Measurements from ENCODE around the gene PLIN5.
A peak's percentile ranks its signal among the peaks of the same experiment; 100 is the strongest.
"Not testable (repeated sequence)": the region's sequence is repeated elsewhere in the genome, so short reads cannot be mapped to it uniquely, and the experiment has no call there.

The PLIN5 gene

DNA sequence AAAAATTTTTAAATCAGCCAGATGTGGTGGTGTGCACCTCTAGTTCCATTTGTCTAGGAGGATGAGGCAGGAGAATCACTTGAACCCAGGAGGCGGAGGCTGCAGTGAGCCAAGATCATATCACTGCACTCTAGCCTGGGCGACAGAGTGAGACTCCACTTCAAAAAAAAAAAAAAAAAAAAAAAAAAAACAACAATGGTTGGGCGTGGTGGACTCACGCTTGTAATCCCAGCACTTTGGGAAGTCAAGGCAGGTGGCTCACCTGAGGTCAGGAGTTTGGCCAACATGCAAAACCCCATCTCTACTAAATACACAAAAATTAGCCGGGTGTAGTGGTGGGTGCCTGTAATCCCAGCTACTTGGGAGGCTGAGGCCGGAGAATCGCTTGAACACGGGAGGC is 7.6 kb downstream of the PLIN5 start:
- H3K4me2 ChIP-seq (ENCODE audit: low read length); H3K27ac ChIP-seq (ENCODE audit: low read depth, low read length); H3K18ac ChIP-seq (ENCODE audit: low read length); DNase-seq; H3K79me2 ChIP-seq (ENCODE audit: control insufficient read depth, insufficient read depth, low read length); H2BK120ac ChIP-seq (ENCODE audit: low read depth, low read length); H3K4me1 ChIP-seq (ENCODE audit: control insufficient read depth, low read depth, low read length); H3K56ac ChIP-seq (ENCODE audit: low read length); H3K79me1 ChIP-seq (ENCODE audit: low read length); H2BK5ac ChIP-seq (ENCODE audit: low read length); H2BK15ac ChIP-seq (replicated peaks; ENCODE audit: low read depth); H3K9ac ChIP-seq (ENCODE audit: low read length); H3K27me3 ChIP-seq (ENCODE audit: insufficient read depth, low read length, poor library complexity); H3K4me3 ChIP-seq (ENCODE audit: low read length); H3K23ac ChIP-seq (ENCODE audit: low read length); H2AK5ac ChIP-seq (ENCODE audit: low read length); H3K36me3 ChIP-seq (ENCODE audit: control insufficient read depth, insufficient read depth, low read length); H3K4ac ChIP-seq (ENCODE audit: low read depth, low read length); H4K8ac ChIP-seq (ENCODE audit: low read depth, low read length); H4K5ac ChIP-seq (ENCODE audit: low read length): not testable (repeated sequence)
- WGBS (ENCODE audit: extremely low coverage, insufficient coverage, low lambda C conversion rate): no CpG with 5 or more reads among the region's 8 CpGs

DNA sequence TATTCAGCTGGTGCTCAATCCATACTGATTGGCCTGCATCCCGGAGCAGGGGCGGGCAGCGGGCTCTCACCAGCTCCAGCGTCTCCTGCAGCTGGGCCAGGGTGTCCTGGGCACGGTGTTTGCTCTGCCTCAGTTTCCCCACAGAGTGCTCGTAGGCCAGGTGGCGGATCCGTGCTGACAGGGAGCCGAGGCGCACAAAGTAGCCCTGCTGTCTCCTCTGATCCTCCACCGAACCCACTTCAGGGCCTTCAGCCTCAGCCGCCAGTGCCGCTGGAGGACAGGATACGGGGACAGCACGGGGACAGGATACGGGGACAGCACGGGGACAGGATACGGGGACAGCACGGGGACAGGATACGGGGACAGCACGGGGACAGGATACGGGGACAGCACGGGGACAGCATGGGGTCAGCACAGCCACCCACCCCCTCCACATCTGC is 9.4 kb downstream of the PLIN5 start:
- H4K8ac ChIP-seq (ENCODE audit: low read depth, low read length): no peak overlapping the region
- H3K9ac ChIP-seq (ENCODE audit: low read length): no peak overlapping the region
- no peak overlapping the region for H3K56ac ChIP-seq (ENCODE audit: low read length)
- H3K79me1 ChIP-seq (ENCODE audit: low read length): no peaks in the 10 kb centered on the region
- no peaks in the 10 kb centered on the region for H3K27me3 ChIP-seq (ENCODE audit: insufficient read depth, low read length, poor library complexity)
- no peaks in the 10 kb centered on the region for H3K4me1 ChIP-seq (ENCODE audit: control insufficient read depth, low read depth, low read length)
- no peak for DNase-seq
- no peak overlapping the region for H3K4ac ChIP-seq (ENCODE audit: low read depth, low read length)
- no peak overlapping the region for H3K4me3 ChIP-seq (ENCODE audit: low read length)
- no peak overlapping the region for H2BK5ac ChIP-seq (ENCODE audit: low read length)
- H3K18ac ChIP-seq (ENCODE audit: low read length): no peak overlapping the region
- H3K23ac ChIP-seq (ENCODE audit: low read length): no peak overlapping the region
- no peak overlapping the region for H3K4me2 ChIP-seq (ENCODE audit: low read length)
- no peaks in the 10 kb centered on the region for H3K79me2 ChIP-seq (ENCODE audit: control insufficient read depth, insufficient read depth, low read length)
- H2AK5ac ChIP-seq (ENCODE audit: low read length): no peak overlapping the region
- no peak overlapping the region for H3K27ac ChIP-seq (ENCODE audit: low read depth, low read length)
- no peak overlapping the region for H2BK15ac ChIP-seq (replicated peaks; ENCODE audit: low read depth)
- H4K5ac ChIP-seq (ENCODE audit: low read length): no peak overlapping the region
- H3K36me3 ChIP-seq (ENCODE audit: control insufficient read depth, insufficient read depth, low read length): no peaks in the 10 kb centered on the region
- no peak overlapping the region for H2BK120ac ChIP-seq (ENCODE audit: low read depth, low read length)
- no CpG with 5 or more reads among the region's 23 CpGs for WGBS (ENCODE audit: extremely low coverage, insufficient coverage, low lambda C conversion rate)

DNA sequence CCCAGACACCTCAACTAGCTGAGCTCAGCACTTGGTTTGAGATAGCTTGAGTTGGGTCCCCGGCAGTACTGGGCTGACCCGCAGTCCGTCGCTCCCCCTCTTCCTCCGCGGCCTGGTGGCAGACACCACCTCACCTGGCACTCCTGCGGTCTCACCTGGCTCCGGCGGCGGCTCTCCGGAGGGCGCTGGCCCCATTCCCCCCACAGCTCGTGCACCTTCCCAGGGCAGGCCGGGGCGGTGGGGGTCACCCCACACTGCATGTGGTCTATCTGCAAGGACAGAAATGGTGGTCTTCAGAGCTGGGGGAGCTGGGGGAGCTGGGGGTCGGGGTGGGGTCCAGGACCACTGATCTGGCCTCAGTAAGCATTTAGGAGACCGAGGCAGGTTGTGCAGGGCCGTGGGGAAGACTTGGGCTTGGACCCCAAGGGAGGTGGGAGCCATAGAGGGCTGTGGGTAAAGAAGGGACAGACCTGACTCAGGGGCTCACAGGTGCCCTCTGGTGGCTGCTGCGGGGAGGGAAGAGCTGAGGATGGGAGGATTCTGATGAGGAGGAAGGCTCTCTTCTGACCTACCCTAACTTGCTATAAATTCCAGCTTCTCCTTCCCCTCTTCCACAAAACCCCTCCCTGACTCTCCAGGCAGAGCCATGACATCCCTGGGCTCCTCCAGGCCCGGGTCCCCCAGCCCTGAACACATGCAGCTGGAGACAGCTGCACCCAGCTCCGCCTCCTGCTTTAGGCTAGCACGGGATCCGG is 10.0 kb downstream of the PLIN5 start:
- Histone ChIP-seq H3K4ac (ENCODE audit: low read depth, low read length) (no peak overlapping the region), H3K23ac (ENCODE audit: low read length) (no peak overlapping the region), H4K5ac (ENCODE audit: low read length) (no peak overlapping the region), H3K4me3 (ENCODE audit: low read length) (no peak overlapping the region), H2BK15ac (replicated peaks; ENCODE audit: low read depth) (no peak overlapping the region), H3K4me1 (ENCODE audit: control insufficient read depth, low read depth, low read length) (no peaks in the 10 kb centered on the region), H2BK5ac (ENCODE audit: low read length) (no peak overlapping the region), H3K79me1 (ENCODE audit: low read length) (no peaks in the 10 kb centered on the region), H3K27me3 (ENCODE audit: insufficient read depth, low read length, poor library complexity) (no peaks in the 10 kb centered on the region), H3K79me2 (ENCODE audit: control insufficient read depth, insufficient read depth, low read length) (no peaks in the 10 kb centered on the region), H3K56ac (ENCODE audit: low read length) (no peak overlapping the region), H3K9ac (ENCODE audit: low read length) (no peak overlapping the region), H2BK120ac (ENCODE audit: low read depth, low read length) (no peak overlapping the region), H3K36me3 (ENCODE audit: control insufficient read depth, insufficient read depth, low read length) (no peaks in the 10 kb centered on the region), H3K27ac (ENCODE audit: low read depth, low read length) (no peak overlapping the region), H3K18ac (ENCODE audit: low read length) (no peak overlapping the region), H2AK5ac (ENCODE audit: low read length) (no peak overlapping the region), H4K8ac (ENCODE audit: low read depth, low read length) (no peak overlapping the region), H3K4me2 (ENCODE audit: low read length) (no peak overlapping the region)
- peak; percentile 53 for DNase-seq
- WGBS (ENCODE audit: extremely low coverage, insufficient coverage, low lambda C conversion rate): no CpG with 5 or more reads among the region's 23 CpGs

DNA sequence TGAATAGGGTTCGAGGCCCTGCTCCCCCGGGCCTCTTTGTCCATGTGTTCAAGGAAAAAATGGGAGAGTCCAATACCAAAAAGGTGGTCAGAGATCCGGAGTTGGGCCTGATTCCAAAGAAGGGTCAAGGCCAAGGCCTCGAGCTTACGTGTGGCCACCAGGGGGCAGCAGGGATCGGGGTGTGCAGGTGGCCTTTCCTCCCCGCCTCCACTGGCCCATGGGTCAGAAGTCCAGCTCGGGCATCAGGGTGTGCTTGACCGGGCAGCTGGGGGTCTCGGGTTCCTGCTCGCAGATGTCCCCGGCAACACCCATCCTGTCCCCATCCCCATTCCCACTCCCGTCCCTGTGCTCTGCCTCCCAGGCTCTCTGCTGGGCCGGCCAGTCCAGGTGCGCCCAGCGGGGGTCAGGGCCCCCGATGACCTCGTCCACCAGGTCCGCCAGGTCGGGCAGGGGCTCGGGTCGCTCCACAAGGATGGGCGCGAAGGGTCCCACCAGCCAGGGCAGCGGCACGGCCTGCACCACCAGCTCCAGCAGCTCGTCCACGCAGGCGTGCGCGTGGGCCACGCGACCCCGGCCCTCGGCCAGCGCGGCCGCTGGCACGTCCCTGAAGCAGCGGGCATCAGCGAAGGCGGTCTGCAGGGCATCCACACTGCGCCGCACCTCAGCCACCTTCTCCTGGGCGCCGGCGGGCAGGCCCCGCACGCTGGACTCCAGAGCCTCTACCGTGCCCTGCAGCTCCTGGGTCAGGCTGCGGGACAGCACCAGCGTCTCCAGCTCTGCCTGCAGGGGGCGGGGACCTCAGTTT is 11.5 kb downstream of the PLIN5 start:
- H3K9ac ChIP-seq (ENCODE audit: low read length): no peak overlapping the region
- no peak overlapping the region for H3K56ac ChIP-seq (ENCODE audit: low read length)
- no peak overlapping the region for H3K23ac ChIP-seq (ENCODE audit: low read length)
- H4K8ac ChIP-seq (ENCODE audit: low read depth, low read length): no peak overlapping the region
- H4K5ac ChIP-seq (ENCODE audit: low read length): no peak overlapping the region
- H3K79me2 ChIP-seq (ENCODE audit: control insufficient read depth, insufficient read depth, low read length): no peaks in the 10 kb centered on the region
- H2BK120ac ChIP-seq (ENCODE audit: low read depth, low read length): no peak overlapping the region
- no peak overlapping the region for H2BK15ac ChIP-seq (replicated peaks; ENCODE audit: low read depth)
- H3K79me1 ChIP-seq (ENCODE audit: low read length): no peaks in the 10 kb centered on the region
- H3K36me3 ChIP-seq (ENCODE audit: control insufficient read depth, insufficient read depth, low read length): no peaks in the 10 kb centered on the region
- no peak overlapping the region for H2AK5ac ChIP-seq (ENCODE audit: low read length)
- H3K4me1 ChIP-seq (ENCODE audit: control insufficient read depth, low read depth, low read length): no peaks in the 10 kb centered on the region
- H3K27me3 ChIP-seq (ENCODE audit: insufficient read depth, low read length, poor library complexity): no peaks in the 10 kb centered on the region
- H3K4ac ChIP-seq (ENCODE audit: low read depth, low read length): no peak overlapping the region
- no peak overlapping the region for H2BK5ac ChIP-seq (ENCODE audit: low read length)
- H3K27ac ChIP-seq (ENCODE audit: low read depth, low read length): no peak overlapping the region
- H3K18ac ChIP-seq (ENCODE audit: low read length): no peak overlapping the region
- no peak overlapping the region for H3K4me2 ChIP-seq (ENCODE audit: low read length)
- H3K4me3 ChIP-seq (ENCODE audit: low read length): no peak overlapping the region
- DNase-seq: peak; percentile 42
- WGBS (ENCODE audit: extremely low coverage, insufficient coverage, low lambda C conversion rate): no CpG with 5 or more reads among the region's 53 CpGs

DNA sequence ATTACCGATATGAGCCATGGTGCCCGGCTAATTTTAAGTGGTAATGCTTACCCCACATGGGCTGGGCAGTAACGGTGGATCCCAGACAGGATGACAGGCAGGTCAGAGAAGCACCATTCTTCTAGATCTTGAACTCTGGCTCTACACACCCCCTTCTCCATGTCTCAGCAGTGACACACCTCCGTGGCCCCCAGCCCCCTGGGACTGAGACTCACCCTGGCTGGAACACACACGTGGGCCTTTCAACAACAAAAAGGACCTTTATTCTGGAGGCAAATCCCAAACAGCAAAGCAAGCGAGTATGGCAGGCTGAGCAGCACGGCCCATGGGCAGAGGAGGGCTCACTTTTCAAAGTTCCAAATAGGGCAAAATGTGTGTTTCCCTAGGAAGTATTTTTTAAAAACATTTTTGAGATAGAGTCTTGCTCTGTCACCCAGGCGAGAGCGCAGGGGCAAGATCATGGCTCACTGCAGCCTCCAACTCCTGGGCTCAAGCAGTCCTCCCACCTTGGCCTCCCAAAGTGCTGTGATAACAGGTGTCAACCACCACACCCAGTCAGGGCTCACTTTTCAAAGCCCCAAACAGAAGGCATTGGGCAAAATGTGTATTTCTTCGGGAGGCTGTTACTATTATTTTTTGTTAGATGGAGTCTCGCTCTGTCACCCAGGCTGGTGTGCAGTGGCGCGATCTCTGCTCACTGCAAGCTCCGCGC is 12.6 kb downstream of the PLIN5 start:
- Histone ChIP-seq H3K4ac (ENCODE audit: low read depth, low read length) (no peak overlapping the region), H3K79me2 (ENCODE audit: control insufficient read depth, insufficient read depth, low read length) (no peaks in the 10 kb centered on the region), H3K56ac (ENCODE audit: low read length) (no peak overlapping the region), H3K4me2 (ENCODE audit: low read length) (no peak overlapping the region), H4K5ac (ENCODE audit: low read length) (no peak overlapping the region), H2BK15ac (replicated peaks; ENCODE audit: low read depth) (no peak overlapping the region), H3K27ac (ENCODE audit: low read depth, low read length) (no peak overlapping the region), H3K9ac (ENCODE audit: low read length) (no peak overlapping the region), H3K4me1 (ENCODE audit: control insufficient read depth, low read depth, low read length) (no peaks in the 10 kb centered on the region), H3K18ac (ENCODE audit: low read length) (no peak overlapping the region), H3K79me1 (ENCODE audit: low read length) (no peaks in the 10 kb centered on the region), H4K8ac (ENCODE audit: low read depth, low read length) (no peak overlapping the region), H3K23ac (ENCODE audit: low read length) (no peak overlapping the region), H3K36me3 (ENCODE audit: control insufficient read depth, insufficient read depth, low read length) (no peaks in the 10 kb centered on the region), H3K4me3 (ENCODE audit: low read length) (no peak overlapping the region), H2BK120ac (ENCODE audit: low read depth, low read length) (no peak overlapping the region), H2AK5ac (ENCODE audit: low read length) (no peak overlapping the region), H3K27me3 (ENCODE audit: insufficient read depth, low read length, poor library complexity) (no peaks in the 10 kb centered on the region), H2BK5ac (ENCODE audit: low read length) (no peak overlapping the region)
- no CpG with 5 or more reads among the region's 15 CpGs for WGBS (ENCODE audit: extremely low coverage, insufficient coverage, low lambda C conversion rate)
- no peak for DNase-seq

Data from mesendoderm (in vitro differentiated cells).